ENCODE results near the gene STRIP1.

DNA sequence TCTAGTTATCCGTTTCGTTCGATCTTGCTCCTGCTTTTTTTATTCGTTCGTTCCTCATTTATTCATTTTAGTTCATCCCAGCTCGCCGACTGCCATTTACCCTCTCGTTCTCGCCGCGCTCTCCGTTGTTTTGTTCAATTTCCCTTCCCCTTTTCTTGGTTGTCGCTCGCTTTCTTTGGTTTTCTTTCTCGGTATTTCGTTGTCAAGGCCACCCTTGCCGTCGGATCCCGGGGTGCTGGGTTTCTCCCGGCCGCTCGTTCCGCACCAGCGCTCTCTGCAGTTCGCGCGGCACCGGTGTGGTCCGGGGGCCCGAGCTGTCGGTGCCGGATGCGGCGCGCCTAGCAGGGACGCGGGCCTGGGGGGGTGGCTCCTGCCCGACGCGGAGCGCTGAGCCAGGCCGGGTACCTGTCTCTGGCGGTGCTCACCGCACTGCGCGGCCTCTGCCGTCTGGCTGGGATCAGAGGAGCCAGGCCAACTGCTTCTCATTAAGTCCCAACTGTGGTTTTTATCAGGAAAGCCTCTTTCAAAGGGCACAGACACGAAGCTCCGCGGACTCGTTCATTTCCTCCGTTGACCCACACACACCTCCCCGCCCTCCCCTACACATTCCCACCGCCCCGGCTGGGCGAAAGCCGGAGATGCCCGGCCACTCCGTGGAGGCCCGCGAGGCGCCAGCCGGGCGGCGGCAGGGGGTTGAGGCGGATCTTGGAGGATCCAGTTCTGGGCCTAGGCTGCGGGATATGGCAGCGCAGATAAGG lies 34.4 kb downstream of the STRIP1 start:
- TF ChIP-seq, protein P1, sequence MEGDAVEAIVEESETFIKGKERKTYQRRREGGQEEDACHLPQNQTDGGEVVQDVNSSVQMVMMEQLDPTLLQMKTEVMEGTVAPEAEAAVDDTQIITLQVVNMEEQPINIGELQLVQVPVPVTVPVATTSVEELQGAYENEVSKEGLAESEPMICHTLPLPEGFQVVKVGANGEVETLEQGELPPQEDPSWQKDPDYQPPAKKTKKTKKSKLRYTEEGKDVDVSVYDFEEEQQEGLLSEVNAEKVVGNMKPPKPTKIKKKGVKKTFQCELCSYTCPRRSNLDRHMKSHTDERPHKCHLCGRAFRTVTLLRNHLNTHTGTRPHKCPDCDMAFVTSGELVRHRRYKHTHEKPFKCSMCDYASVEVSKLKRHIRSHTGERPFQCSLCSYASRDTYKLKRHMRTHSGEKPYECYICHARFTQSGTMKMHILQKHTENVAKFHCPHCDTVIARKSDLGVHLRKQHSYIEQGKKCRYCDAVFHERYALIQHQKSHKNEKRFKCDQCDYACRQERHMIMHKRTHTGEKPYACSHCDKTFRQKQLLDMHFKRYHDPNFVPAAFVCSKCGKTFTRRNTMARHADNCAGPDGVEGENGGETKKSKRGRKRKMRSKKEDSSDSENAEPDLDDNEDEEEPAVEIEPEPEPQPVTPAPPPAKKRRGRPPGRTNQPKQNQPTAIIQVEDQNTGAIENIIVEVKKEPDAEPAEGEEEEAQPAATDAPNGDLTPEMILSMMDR (conservative IDR thresholded peaks at IDR 0.05; ENCODE audit: low read length) = no peak
- no peak for TF ChIP-seq EZH2phosphoT487 (IDR thresholded peaks at IDR 0.05; ENCODE audit: borderline replicate concordance, low read depth, low read length)
